GM19463 (cell line): Measurements from ENCODE around the gene TTLL11.
"Not testable (repeated sequence)": the region's sequence is repeated elsewhere in the genome, so short reads cannot be mapped to it uniquely, and the experiment has no call there.

Experiments
- ATAC-seq: cut with Tn5 transposase; IDR thresholded peaks from one replicate; pipeline ENCODE4 v1.9.1; 2021; ENCODE audit warnings: mild to moderate bottlenecking, moderate library complexity; ENCODE audit not compliant: unreplicated experiment

TTLL11 gene

DNA sequence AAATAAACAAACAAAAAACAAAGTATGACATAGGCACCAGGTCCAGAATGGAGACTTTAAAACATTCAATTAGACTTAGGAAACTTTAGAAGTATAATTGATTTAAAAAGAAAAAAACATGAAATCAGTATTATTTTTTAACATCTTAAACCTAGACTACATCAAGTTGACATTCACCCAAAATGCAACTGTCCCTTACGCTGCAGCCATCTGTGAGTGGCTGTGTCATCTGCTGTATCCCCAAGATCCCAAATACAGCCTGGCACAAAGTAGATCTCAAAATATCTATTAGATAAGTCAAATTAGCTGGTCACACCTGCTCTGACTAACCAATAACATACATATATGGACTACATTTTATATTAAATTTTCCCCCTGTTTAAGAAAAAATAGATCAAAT is 7.8 kb downstream of the TTLL11 start:
- ATAC-seq = no peak

DNA sequence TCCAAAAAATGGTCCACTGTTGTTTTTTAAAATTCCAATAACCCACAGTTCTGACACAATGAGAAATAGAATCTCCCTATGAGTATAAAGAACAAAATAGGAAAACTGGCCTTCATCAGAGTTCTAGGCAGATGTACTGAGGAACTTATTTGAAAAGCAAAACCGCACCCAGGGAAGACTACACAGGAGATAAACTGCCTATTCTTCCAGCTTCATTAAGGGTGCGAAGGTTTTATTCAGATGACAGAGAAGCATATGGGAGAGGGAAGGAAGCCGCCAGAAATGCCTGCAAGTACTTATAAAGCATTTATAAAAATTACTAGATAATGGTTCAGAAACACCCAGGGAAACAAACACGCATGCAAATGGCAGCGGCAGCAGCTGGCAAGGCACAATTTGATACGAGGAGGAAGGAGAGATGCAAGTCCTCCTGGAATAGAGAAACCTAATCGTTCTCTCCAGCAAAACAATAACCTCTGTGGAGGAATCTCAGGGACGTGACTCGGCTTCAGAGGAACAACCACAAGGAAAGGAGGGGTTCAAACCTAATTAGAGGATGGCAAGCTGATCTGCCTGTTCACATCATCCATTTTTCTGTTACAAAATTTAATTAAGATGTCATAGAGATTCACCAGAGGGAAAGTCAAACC is 9.0 kb downstream of the TTLL11 start:
- no peak for ATAC-seq

- no peak for ATAC-seq
These were observed 12.1 kb downstream of the TTLL11 start for GRCh38 chr9:122080986-122081385.

DNA sequence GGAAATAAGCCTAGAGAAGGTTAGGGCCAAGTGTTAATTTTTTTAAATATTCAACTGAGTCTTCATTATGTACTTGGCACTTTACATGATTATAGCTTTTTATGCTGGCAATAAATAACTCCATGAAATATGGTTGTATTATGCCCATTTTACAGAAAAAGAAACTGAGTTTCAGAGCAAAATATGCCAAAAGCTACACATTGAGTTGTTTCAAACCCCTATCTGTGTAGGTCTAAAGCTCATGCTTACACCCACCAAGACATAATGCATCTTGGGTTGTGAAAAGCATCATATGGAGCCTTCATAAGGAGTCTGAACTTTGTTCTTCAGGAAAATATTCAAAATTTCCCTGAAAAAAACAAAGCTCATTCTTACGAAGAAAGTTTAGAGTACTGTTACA is 14.6 kb downstream of the TTLL11 start:
- ATAC-seq = no peak

DNA sequence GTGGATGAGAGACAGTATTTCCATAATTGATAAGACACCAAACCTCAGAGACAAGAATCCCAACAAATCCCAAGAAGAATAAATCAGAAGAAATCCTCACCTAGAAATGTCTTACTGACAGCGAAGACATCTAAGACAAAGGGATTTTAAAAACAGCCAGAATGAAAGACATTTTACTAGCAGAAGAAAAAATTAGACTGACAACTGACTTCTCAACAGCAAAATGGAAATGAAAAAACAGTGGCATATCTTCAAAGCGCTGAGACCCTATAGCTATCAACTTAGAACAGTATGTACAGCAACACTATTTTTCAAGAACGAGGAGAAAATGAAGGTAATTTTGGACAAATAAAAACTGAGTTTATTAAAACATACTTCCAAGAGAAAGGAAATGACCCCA is 16.3 kb downstream of the TTLL11 start:
- ATAC-seq = no peak

- ATAC-seq = no peak
These were observed 17.0 kb downstream of the TTLL11 start for GRCh38 chr9:122076117-122076516.

DNA sequence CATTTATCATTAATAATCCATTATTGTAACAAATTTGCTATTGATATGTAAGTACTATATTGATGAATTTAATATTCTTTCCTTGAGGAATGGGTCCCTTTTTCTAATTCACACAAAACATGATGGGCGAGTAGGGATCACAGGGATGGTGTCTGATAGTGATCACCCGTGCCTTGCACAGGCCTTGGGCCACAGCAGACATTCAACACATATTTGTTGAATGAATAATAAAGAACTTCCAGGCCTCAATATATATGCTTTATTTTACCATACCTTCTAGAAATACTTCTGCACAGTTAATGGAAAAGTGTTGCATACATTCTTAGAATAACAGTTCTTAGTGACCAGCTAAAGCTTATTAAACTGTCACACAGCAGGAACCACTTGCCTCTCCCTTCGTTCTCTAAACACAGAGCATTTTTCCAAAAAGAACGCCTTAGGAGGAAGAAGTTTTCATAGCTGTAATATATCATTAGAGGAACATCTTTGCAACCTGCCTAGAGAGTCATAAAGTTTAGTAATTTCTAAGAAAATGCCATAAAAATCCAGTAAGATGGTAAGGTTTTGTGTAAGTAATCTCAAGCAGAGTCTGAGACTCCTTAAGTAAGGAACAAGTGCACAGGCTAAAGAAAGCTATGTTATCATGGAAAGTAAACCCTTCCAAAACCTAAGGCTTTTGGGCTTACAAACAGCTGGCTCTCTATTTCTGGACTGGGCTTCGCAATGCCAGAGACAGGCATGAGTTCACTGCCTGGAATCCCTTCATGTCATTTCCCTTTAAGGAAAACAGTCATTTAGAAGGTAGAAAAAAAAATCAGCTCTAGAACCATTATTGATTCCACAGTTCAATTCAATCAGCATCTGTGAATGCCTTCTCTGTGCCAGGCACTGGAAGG is 17.7 kb downstream of the TTLL11 start:
- no peak for ATAC-seq

- no peak for ATAC-seq
These were observed 21.4 kb downstream of the TTLL11 start for GRCh38 chr9:122071715-122072114.

- ATAC-seq = no peak
These were observed 22.2 kb downstream of the TTLL11 start for GRCh38 chr9:122070728-122071515.

DNA sequence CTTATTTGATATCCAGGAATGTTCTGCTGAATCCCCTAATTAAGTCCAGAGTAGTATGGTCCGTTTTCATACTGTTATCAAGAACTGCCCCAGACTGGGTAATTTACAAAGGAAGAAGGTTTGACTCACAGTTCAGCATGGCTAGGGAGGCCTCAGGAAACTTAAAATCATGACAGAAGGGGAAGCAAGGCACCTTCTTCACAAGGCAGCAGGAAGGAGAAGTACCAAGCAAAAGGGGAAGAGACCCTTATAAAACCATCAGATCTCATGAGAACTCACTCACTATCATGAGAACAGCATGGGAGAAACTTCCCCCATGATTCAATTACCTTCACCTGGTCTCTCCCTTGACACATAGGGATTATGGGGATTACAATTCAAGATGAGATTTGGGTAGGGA is 26.4 kb downstream of the TTLL11 start:
- not testable (repeated sequence) for ATAC-seq

DNA sequence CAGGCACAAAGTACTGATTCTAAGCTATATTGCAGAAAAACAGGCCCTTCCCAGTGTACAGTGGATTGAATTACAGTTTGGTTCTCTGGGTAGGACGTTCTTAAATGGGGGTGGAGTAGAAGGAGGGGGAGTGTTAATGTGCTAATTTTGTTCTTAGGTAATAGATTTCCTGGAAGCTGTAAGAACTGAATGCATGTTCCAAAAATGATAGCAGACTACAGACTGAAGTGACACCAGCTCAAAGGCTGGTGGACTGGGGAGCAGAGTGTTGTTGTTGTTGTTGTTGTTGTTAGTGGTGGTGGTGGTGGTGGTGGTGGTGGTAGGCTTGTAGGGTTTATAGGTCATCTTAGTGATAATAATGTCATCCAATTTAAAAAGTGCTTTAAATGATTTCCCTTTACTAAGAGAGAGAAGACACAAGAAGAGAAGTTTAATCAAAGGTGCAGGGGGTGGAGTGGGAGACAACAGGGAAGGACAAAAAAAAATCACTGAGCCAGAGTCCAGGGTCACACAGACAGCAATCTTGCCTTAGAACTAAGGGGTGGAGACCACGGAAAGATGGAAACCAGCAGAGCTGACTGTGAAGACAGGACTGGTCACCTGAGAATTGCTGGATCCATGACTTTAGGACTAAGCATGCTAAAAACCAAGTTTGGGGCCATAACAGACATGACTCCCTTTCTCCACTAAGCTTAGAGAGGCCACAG is 27.0 kb downstream of the TTLL11 start:
- no peak for ATAC-seq

DNA sequence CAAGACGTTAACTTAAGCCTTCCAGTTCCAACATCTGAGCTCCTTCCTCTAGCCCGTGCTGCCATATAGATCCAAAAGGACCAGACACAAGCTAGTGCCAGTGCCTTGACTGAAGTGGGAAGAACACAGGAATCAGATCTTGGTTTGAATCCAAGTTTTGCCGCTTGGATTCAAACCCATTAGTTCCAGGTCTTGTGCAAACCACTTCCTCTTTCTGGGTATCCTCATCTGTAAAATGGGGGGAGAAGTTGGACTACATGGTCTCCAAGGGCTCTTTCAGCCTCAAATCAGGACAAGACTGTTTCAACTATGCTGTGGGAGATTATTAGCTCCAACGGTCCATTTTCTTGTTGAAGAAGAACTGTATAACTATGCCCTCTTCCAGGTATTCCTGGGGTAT is 32.6 kb downstream of the TTLL11 start:
- ATAC-seq = no peak

- ATAC-seq = no peak
These were observed 33.2 kb downstream of the TTLL11 start for GRCh38 chr9:122059955-122060324.

GRCh38 chr9:122059214-122059954 is 33.7 kb downstream of the TTLL11 start:
- no peak for ATAC-seq

DNA sequence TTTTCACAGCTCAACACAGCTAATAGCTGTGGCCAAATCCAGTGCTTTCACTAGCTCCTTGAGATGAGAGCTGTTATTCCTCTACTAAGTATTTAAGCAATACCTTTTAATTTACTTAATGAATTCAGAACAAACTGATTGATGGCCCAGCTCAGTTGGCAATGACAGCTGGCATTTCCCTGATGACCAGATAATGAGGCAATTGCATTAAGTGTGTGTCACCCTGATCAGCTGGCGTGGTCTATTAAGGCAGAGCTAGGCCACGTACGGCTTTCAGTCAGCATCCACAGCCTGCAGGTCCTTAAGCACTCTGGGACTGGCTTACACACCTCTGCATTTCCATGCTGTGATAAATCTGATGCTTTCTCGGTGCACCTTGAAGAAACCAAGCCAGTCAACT is 34.4 kb downstream of the TTLL11 start:
- no peak for ATAC-seq

DNA sequence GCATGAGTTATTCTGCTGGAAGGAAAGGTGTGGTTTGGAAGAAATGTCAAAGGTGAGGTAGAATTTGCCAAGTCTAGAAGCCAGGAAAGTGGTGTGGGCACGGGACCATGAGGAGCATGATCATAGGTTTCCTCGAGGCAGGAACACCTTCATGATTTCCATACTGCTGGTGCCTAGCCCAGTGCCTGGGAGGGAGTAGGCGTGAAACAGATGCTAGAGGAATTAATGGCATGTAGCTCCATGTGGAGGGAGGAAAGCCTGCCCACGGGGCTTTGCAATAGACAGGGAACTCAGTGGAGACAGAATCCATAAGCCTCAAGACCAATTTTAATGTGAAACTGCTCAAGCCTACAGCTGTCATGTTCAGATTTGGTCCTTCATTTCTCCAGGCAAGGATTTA is 35.1 kb downstream of the TTLL11 start:
- ATAC-seq = no peak

DNA sequence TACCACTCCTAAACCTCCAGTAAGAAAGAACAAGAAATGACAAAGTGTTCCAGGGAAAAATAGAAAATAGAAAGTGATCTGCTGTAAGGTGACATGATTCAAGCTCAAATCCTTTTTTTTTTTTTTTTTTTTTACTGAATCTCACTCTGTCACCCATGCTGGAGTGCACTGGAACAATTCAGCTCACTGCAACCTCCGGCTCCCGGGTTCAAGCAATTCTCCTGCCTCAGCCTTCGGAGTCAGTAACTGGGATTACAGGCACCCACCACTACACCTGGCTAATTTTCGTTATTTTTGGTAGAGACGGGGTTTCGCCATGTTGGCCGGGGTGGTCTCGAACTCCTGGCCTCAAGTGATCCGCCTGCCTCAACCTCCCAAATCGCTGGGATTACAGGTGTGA is 35.9 kb downstream of the TTLL11 start:
- ATAC-seq = no peak

DNA sequence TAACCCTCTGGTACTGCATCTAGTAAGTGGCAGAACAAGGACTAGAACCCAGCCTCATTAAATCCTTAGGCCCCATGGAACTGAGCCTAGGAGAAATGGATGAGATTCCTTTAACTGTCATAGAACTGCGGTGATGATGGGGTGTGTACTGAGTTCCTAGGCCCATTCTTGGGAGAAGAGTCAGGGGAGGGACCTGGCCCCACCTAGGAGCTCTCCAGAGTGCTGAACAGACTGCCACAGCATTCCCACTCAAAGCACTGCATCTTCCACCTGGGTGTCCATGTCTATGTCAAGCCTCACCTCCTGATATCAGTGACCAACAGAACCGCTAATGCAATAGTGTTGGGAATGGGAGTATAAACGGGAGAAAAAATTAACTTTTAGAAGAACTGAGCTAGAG is 36.6 kb downstream of the TTLL11 start:
- no peak for ATAC-seq

- ATAC-seq = no peak
These were observed 37.4 kb downstream of the TTLL11 start for GRCh38 chr9:122055701-122056100.

DNA sequence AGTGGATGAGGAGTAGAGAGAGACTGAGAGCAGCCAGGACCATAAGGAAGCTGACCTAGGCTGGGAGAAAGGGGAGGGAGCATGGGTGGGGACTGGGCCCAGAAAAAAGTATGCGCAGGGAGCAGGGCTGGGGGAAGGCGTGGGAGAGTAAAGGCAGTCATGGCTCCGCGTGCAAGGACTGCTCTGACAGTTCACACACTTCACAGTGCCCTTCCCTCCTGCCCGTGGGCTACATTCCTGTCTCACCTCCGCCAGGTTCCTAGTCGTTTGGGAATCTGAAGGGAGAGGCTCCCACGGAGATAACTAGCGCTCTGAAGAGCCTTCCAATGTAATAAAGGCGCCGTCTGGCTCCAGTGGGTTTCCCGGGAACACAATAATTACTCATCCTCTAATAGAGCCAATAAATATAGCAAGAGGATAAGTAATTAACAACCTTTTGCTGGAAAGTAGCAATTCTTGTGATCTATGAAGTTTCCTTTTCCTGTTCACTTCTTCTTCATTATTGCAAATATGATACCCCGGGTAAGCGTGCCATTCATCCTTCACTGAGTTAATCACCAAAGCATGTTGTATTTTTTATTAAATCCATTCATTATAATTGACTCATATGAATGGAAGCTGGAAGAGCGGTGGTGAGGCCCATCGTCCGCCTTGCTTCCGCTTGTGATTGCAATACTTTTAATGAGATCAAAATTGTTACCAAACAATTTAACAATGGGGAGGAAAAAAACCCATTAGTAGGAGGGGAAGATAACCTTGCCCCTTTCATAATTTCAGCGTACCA is 39.3 kb downstream of the TTLL11 start:
- ATAC-seq = no peak
